ELF-1 (cell line): Measurements from ENCODE around the gene MUC5B.

Experiments used
- DNase-seq: peaks from one replicate; pipeline ENCODE4 v3.0.0-alpha.2; 2016; ENCODE audit warnings: low read depth, low spot score

Gene MUC5B

GRCh38 chr11:1308743-1309497, 86.1 kb downstream of the MUC5B start:
- no peak for DNase-seq

DNA sequence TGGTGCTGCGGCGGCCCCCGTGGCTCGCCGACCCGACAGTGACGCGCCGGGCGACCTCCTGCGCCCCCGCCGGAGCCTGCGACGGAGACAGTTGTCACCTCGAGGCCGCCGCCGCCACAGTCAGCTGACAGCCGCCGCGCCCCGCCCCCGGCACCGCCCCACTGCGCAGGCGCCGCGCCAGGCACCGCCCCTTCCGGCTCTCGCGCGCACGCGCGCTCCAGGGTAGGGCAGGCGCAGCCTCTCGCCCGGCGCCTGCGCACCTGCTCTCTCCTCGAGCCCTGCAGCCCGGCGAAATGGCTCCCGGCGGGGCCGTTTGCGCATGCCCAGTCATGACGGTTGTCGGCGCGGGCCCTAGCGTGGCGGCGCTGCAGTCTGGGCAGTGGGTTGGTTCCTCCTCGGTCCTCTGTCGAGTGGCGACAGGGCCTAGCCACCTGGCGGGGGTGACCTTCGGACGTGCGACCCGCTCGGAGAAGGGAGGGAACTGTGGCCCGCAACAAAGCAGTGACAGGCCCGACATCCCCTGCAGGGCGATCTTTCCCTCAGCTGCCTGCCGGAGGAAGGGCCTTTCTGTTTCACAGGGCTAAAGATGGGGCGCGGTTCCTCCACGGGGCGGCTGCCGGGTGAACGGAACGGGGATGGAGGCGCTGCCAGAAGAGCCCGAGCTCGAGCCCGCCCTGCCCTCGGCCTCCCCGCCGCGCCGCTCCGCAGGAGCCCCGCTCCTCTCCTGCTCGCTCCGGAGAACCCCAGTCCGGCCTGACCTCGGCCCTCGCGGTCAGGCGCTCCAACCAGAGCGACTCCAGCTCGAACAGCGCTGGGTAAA, 86.8 kb downstream of the MUC5B start, which contains the start of gene TOLLIP:
Gene TOLLIP (minus strand): TSS at position 135 of the 820 bp plus-strand sequence. CDS start 134 bp downstream, at position 1.
- DNase-seq, result peak; percentile 94

DNA sequence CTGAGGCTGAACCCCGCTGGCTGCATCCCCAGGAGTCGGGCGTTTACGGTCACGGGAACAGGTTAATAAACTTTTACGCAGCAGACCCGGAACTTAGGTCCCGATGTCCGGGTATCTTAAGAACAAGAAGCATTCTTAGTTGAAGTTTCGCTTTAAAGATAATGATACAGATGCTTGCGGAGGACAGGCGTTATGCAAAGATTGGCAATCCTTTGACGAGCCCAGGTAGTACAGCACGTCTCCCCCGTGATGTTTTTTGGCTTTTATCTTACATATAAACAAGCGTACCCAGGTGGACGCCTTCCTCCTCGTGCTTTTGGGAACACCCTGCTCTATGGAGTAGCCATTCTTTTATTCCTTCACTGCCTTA, 87.4 kb downstream of the MUC5B start:
- no peak for DNase-seq

- no peak for DNase-seq
Observed at GRCh38 chr11:1310772-1311468, 88.1 kb downstream of the MUC5B start.
